Measurements from ENCODE around the gene GRK6.

- TF ChIP-seq, protein P1, sequence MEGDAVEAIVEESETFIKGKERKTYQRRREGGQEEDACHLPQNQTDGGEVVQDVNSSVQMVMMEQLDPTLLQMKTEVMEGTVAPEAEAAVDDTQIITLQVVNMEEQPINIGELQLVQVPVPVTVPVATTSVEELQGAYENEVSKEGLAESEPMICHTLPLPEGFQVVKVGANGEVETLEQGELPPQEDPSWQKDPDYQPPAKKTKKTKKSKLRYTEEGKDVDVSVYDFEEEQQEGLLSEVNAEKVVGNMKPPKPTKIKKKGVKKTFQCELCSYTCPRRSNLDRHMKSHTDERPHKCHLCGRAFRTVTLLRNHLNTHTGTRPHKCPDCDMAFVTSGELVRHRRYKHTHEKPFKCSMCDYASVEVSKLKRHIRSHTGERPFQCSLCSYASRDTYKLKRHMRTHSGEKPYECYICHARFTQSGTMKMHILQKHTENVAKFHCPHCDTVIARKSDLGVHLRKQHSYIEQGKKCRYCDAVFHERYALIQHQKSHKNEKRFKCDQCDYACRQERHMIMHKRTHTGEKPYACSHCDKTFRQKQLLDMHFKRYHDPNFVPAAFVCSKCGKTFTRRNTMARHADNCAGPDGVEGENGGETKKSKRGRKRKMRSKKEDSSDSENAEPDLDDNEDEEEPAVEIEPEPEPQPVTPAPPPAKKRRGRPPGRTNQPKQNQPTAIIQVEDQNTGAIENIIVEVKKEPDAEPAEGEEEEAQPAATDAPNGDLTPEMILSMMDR (IDR thresholded peaks at IDR 0.05) = no peak
- TF ChIP-seq POLR2AphosphoS5 (IDR thresholded peaks at IDR 0.05) (no peak), EP300 (IDR thresholded peaks at IDR 0.05) (no peak), POLR2A (IDR thresholded peaks at IDR 0.05) (no peak)
These were observed 841 bp downstream of the GRK6 start for GRCh38 chr5:177427211-177427822.
